GM12864 (cell line): Measurements from ENCODE around the gene FAT1.

ENCODE experiments used
- DNase-seq: peaks from one replicate; pipeline ENCODE4 v3.0.0-alpha.2; 2011; ENCODE audit warnings: low read depth
- H3K4me3 ChIP-seq: 2 replicates; pipeline ENCODE4 v1.5.1; 2011; ENCODE audit warnings: mild to moderate bottlenecking, low read depth, low read length, control low read depth
- TF ChIP-seq, protein P1 (sequence below): IDR thresholded peaks from 2 replicates; pipeline ENCODE4 v1.5.1; 2011; ENCODE audit warnings: low read depth, mild to moderate bottlenecking, moderate library complexity, low read length, control low read depth, inconsistent platforms; ENCODE audit errors: missing control alignments

FAT1 gene

DNA sequence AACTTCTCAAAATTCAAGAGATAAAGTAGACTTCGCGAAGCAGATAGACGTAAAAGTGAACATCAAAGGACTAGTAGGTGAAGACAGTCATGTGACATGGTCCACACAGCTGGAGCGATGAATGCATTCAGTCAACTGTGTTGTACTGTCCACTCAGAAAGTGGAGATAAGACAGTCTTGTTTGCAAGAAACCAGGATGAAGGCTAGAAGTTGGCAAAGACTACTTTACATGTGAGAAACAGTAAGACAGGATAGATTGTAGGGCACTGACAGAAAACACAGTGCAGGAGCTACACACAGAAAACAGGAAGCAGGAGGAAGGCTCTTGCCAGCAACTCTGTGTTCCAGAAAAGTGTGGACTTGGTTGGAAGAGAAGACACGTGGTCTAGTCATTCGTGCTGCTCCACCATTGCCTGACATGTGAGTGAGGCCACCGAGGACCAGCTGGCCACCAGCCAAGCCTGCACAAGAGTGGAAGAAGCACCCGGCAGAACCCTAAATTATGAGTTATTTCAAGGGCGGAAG lies 78.9 kb downstream of the FAT1 start:
- H3K4me3 ChIP-seq, result no peak overlapping the region
- TF ChIP-seq, protein P1, sequence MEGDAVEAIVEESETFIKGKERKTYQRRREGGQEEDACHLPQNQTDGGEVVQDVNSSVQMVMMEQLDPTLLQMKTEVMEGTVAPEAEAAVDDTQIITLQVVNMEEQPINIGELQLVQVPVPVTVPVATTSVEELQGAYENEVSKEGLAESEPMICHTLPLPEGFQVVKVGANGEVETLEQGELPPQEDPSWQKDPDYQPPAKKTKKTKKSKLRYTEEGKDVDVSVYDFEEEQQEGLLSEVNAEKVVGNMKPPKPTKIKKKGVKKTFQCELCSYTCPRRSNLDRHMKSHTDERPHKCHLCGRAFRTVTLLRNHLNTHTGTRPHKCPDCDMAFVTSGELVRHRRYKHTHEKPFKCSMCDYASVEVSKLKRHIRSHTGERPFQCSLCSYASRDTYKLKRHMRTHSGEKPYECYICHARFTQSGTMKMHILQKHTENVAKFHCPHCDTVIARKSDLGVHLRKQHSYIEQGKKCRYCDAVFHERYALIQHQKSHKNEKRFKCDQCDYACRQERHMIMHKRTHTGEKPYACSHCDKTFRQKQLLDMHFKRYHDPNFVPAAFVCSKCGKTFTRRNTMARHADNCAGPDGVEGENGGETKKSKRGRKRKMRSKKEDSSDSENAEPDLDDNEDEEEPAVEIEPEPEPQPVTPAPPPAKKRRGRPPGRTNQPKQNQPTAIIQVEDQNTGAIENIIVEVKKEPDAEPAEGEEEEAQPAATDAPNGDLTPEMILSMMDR, result no peak
- DNase-seq, result no peak

DNA sequence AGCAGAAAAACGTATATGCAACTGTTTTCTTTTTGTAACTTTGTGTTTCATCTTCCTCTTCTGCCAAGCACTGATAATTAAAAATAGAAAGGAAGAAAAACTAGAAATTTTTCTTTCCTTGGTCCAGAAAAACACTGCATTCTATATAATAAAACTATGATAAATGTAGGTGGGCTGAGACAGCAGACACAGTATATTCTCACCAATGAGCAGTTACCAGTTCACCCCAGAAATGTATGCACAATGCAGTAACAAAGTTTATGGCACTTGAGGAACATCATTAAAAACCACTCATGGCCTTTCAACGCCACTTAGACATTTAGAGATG lies 79.4 kb downstream of the FAT1 start:
- TF ChIP-seq, protein P1, result no peak
- no peak overlapping the region for H3K4me3 ChIP-seq
- DNase-seq, result no peak

DNA sequence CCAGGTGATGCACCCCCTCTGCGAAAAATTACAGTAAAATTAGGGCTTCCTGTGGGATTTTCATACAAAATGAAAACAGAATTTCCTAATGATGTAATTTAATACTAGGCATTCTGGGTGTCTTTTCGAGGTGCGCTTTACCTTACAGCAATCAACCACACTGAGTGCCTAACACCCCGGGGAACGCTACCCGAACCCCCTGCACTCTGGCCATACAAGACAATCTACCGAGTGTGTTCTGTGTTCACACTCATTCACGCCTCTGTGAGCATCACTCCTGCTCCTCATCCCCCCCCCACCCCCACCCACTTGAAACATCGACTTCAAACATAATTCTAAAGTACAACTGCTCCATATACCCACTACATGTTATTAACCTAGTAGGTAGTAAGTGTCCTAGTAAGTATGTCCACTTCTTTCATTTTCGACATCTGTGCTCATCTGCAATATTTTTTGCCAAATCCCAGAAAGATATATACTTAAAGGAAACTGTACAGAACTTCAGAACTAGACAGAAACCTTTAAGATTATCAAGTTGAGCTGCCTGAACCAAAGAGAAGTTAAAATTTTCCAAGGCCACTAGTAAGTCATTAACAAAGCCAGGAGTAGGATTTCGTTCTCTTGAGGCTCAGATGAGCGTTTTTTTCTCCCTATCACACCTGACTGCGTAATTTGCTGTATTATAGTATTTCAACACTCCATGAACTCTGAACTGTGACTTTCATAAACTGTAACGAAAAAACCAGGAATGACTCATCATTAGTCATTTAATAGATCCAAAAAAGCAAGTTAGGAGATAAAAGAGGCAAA lies 80.0 kb downstream of the FAT1 start:
- no peak overlapping the region for H3K4me3 ChIP-seq

DNA sequence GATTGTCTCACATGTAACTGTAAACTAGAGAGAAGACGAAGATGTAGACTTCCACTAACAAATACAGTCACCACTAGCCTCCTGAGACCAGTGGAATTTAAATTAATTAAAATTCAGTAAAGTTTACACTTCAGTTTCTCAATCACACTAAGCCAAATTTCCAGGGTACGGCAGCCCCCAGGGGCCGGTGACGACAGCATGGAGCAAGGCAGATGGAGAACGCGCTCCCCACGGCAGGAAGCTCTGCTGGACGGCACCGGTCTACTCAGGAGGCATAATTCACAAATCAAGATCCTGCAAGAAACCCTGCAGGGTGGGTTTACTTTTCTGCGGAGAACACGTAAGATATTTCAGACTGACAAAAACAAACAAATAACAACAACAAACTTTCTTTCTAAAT lies 80.7 kb downstream of the FAT1 start:
- no peak overlapping the region for H3K4me3 ChIP-seq
- TF ChIP-seq, protein P1, result no peak
- no peak for DNase-seq

More for the DNA sequence above, 80.0 kb downstream of the FAT1 start:
- TF ChIP-seq, protein P1, result no peak
- no peak for DNase-seq

DNA sequence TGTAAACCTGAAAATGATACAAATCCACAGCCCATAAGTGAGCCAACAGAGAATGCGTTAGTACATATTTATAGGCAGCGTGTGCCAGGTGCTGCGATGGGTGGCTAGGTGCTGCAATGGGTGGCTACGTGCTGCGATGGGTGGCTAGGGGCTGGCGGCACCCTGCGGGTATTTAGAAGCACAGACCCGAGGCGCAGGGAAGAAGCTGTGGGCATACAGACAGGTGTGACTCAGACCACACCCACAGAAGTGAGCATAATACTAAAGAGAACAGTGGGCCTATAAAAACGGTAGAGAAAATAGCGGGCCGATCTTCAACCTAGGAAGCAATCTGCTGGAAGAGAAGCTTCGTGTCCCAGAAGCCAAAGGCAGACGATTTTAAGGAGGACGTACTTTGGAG lies 81.1 kb downstream of the FAT1 start:
- DNase-seq, result no peak
- H3K4me3 ChIP-seq, result no peak overlapping the region
- TF ChIP-seq, protein P1, result no peak

DNA sequence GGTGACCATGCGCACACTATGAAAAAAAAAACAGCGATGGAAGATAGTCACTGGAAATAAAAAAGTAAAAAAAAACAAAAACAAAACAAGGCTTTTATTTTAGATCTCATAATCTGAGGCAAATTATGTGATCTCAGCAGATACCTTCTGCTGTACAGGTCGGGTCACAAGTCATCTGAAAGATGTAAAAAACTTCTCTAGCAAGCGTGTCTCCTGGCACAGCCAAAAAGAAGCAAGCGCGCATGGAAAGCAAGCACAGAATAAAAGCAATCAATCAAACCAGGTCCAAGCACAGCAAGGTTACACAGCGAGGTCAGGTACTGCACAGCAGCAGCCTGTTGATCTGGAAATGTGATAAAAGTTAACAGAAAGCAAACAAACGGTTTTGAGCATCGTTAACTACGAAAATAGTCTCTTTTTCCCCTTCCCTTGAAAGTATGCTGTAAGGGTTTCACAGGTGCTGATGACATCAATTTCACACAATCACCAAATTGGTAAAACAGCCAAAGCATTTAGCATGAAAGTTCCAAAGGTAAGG lies 89.0 kb downstream of the FAT1 start:
- no peak for DNase-seq
- H3K4me3 ChIP-seq, result no peak overlapping the region
- TF ChIP-seq, protein P1, result no peak

DNA sequence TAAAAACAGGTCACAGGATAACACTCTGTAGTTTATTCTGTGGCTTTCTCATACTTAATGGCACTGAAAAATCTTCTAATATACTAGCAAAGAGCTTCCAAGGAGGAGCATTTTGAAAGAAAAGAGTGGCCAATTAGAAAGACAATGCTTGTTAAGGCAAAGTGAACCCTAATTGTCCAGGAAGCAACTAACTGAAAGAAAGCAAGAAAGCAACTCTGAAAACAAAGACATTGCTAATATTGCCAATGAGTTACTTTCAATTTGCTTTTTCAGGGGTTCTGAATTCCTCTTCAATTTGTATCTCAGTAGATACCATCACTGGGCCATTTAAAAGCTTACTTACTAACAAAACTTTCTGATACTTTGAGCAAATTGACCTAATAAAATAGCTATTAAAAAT lies 89.8 kb downstream of the FAT1 start:
- no peak overlapping the region for H3K4me3 ChIP-seq
- no peak for DNase-seq
- TF ChIP-seq, protein P1, result no peak
